NCI-H748 treated with DMSO at 0.1 percent for 48 hours (cell line): ENCODE measurements around the gene NPNT.

Experiments
- DNase-seq: peaks from one replicate; lab custom pipeline; 2025; lab: John Stamatoyannopoulos, UW

Gene NPNT

GRCh38 chr4:105917171-105917685 lies 22.0 kb downstream of the NPNT start:
- DNase-seq = no peak

GRCh38 chr4:105921301-105921700 lies 26.0 kb downstream of the NPNT start:
- DNase-seq = no peak

GRCh38 chr4:105923497-105924238 lies 28.4 kb downstream of the NPNT start:
- DNase-seq = no peak

GRCh38 chr4:105924341-105924740 lies 29.1 kb downstream of the NPNT start:
- DNase-seq = no peak

GRCh38 chr4:105930698-105931097 lies 35.4 kb downstream of the NPNT start:
- DNase-seq = no peak

- no peak for DNase-seq
Measured at GRCh38 chr4:105933083-105933482, 37.8 kb downstream of the NPNT start.

GRCh38 chr4:105934386-105934785 lies 39.1 kb downstream of the NPNT start:
- DNase-seq = no peak

GRCh38 chr4:105936901-105937300 lies 41.6 kb downstream of the NPNT start:
- DNase-seq = no peak

GRCh38 chr4:105937759-105938158 lies 42.5 kb downstream of the NPNT start:
- no peak for DNase-seq

- no peak for DNase-seq
Measured at GRCh38 chr4:105943234-105943633, 48.0 kb downstream of the NPNT start.

GRCh38 chr4:105944540-105944939 lies 49.3 kb downstream of the NPNT start:
- no peak for DNase-seq

GRCh38 chr4:105946771-105947170 lies 51.5 kb downstream of the NPNT start:
- no peak for DNase-seq

- DNase-seq = no peak
Measured at GRCh38 chr4:105950701-105951100, 55.4 kb downstream of the NPNT start.

- no peak for DNase-seq
Measured at GRCh38 chr4:105951198-105951597, 55.9 kb downstream of the NPNT start.

GRCh38 chr4:105952591-105952990 lies 57.3 kb downstream of the NPNT start:
- DNase-seq = no peak

- DNase-seq = no peak
Measured at GRCh38 chr4:105956569-105956968, 61.3 kb downstream of the NPNT start.

GRCh38 chr4:105957680-105958079 lies 62.4 kb downstream of the NPNT start:
- DNase-seq = no peak

- no peak for DNase-seq
Measured at GRCh38 chr4:105963461-105964400, 68.5 kb downstream of the NPNT start.

- no peak for DNase-seq
Measured at GRCh38 chr4:105965183-105965800, 70.0 kb downstream of the NPNT start.

GRCh38 chr4:105966051-105966450 lies 70.8 kb downstream of the NPNT start:
- no peak for DNase-seq

GRCh38 chr4:105967058-105967658 lies 71.9 kb downstream of the NPNT start:
- no peak for DNase-seq

GRCh38 chr4:105969575-105969974 lies 74.3 kb downstream of the NPNT start:
- DNase-seq = no peak
